SK-N-SH treated with all-trans-retinoic acid at 6 μM for 48 hours (cell line): ENCODE results near the gene GALNT4.

Experiments used
- ATAC-seq: fragments of 200-7000 bp; cut with Tn5 transposase; 3 replicates; pipeline ENCODE4 v1.9.1; 2020; ENCODE audit warnings: mild to moderate bottlenecking, moderate library complexity
- ARNTL ChIP-seq: fragments of 450-650 bp; formaldehyde crosslinking; IDR thresholded peaks from 2 replicates; pipeline ENCODE4 v1.5.0; 2020; ENCODE audit warnings: low read depth, mild to moderate bottlenecking, moderate library complexity, borderline replicate concordance
- BACH2 ChIP-seq: fragments of 250-450 bp; sonication (Bioruptor Pico); IDR thresholded peaks from 2 replicates; pipeline ENCODE4 v1.9.0; 2021; ENCODE audit warnings: mild to moderate bottlenecking, borderline replicate concordance
- CREB5 ChIP-seq: fragments of 250-450 bp; sonication (Bioruptor Pico); IDR thresholded peaks from 2 replicates; pipeline ENCODE4 v1.5.1; 2020; ENCODE audit warnings: low read depth, mild to moderate bottlenecking, moderate library complexity
- CSDC2 ChIP-seq: fragments of 250-450 bp; sonication (Bioruptor Pico); IDR thresholded peaks from 2 replicates; pipeline ENCODE4 v1.5.0; 2020; ENCODE audit warnings: mild to moderate bottlenecking, moderate library complexity
- ESRRG ChIP-seq: fragments of 250-450 bp; sonication (Bioruptor Pico); IDR thresholded peaks from 2 replicates; pipeline ENCODE4 v1.6.1; 2021; ENCODE audit warnings: mild to moderate bottlenecking
- GLIS3 ChIP-seq: fragments of 250-450 bp; sonication (Bioruptor Pico); IDR thresholded peaks from 2 replicates; pipeline ENCODE4 v1.5.0; 2020; ENCODE audit warnings: mild to moderate bottlenecking, moderate library complexity
- ISL1 ChIP-seq: fragments of 250-450 bp; sonication (Bioruptor Pico); IDR thresholded peaks from 2 replicates; pipeline ENCODE4 v2.1.2; 2022; ENCODE audit warnings: mild to moderate bottlenecking, moderate library complexity
- OSR1 ChIP-seq: fragments of 250-450 bp; sonication (Bioruptor Pico); IDR thresholded peaks from 2 replicates; pipeline ENCODE4 v1.8.0; 2022; ENCODE audit warnings: moderate library complexity, mild to moderate bottlenecking, inconsistent platforms
- PATZ1 ChIP-seq: fragments of 250-450 bp; sonication (Bioruptor Pico); IDR thresholded peaks from 2 replicates; pipeline ENCODE4 v1.8.0; 2020; ENCODE audit warnings: mild to moderate bottlenecking, moderate library complexity, borderline replicate concordance
- PPARA ChIP-seq: fragments of 250-450 bp; sonication (Bioruptor Pico); IDR thresholded peaks from 2 replicates; pipeline ENCODE4 v1.5.0; 2020; ENCODE audit warnings: mild to moderate bottlenecking, borderline replicate concordance
- RARB ChIP-seq: fragments of 250-450 bp; sonication (Bioruptor Pico); IDR thresholded peaks from 2 replicates; pipeline ENCODE4 v1.8.0; 2021; ENCODE audit warnings: mild to moderate bottlenecking, moderate library complexity
- TCF4 ChIP-seq: fragments of 250-450 bp; sonication (Bioruptor Pico); IDR thresholded peaks from 2 replicates; pipeline ENCODE4 v1.8.0; 2021; ENCODE audit warnings: mild to moderate bottlenecking, moderate library complexity, borderline replicate concordance
- TOX ChIP-seq: fragments of 250-450 bp; sonication (Bioruptor Pico); IDR thresholded peaks from 2 replicates; pipeline ENCODE4 v1.8.0; 2021; ENCODE audit warnings: mild to moderate bottlenecking, moderate library complexity, borderline replicate concordance
- ZC3H10 ChIP-seq: fragments of 250-450 bp; sonication (Bioruptor Pico); IDR thresholded peaks from 2 replicates; pipeline ENCODE4 v1.5.1; 2021; ENCODE audit warnings: mild to moderate bottlenecking, moderate library complexity
- ZFP3 ChIP-seq: fragments of 250-450 bp; sonication (Bioruptor Pico); IDR thresholded peaks from 2 replicates; pipeline ENCODE4 v1.5.0; 2020; ENCODE audit warnings: mild to moderate bottlenecking, moderate library complexity
- ZFP30 ChIP-seq: fragments of 450-650 bp; formaldehyde crosslinking; IDR thresholded peaks from 2 replicates; pipeline ENCODE4 v1.5.0; 2022; ENCODE audit warnings: mild to moderate bottlenecking, moderate library complexity
- ZNF70 ChIP-seq: fragments of 450-650 bp; formaldehyde crosslinking; IDR thresholded peaks from 2 replicates; pipeline ENCODE4 v1.5.0; 2020; ENCODE audit warnings: mild to moderate bottlenecking, moderate library complexity
- TF ChIP-seq, protein P1 (sequence below): fragments of 250-450 bp; sonication (Bioruptor Pico); IDR thresholded peaks from 2 replicates; pipeline ENCODE4 v1.8.0; 2021; ENCODE audit warnings: low read depth, mild to moderate bottlenecking, moderate library complexity, borderline replicate concordance
- TF ChIP-seq, protein P2 (sequence below): fragments of 250-450 bp; sonication (Bioruptor Pico); IDR thresholded peaks from 2 replicates; pipeline ENCODE4 v1.5.1; 2021; ENCODE audit warnings: mild to moderate bottlenecking, moderate library complexity

The GALNT4 gene

GRCh38 chr12:89506050-89506449 is 18.5 kb downstream of the GALNT4 start:
- no peak for ATAC-seq
- TF ChIP-seq GLIS3 (CRISPR knock-in tag) (no peak), ESRRG (CRISPR knock-in tag) (no peak), RARB (no peak), PATZ1 (CRISPR knock-in tag) (no peak), ZFP3 (no peak), BACH2 (CRISPR knock-in tag) (no peak), ZFP30 (CRISPR knock-in tag) (no peak), ARNTL (no peak), CSDC2 (CRISPR knock-in tag) (no peak), PPARA (no peak)
- TF ChIP-seq, protein P1, sequence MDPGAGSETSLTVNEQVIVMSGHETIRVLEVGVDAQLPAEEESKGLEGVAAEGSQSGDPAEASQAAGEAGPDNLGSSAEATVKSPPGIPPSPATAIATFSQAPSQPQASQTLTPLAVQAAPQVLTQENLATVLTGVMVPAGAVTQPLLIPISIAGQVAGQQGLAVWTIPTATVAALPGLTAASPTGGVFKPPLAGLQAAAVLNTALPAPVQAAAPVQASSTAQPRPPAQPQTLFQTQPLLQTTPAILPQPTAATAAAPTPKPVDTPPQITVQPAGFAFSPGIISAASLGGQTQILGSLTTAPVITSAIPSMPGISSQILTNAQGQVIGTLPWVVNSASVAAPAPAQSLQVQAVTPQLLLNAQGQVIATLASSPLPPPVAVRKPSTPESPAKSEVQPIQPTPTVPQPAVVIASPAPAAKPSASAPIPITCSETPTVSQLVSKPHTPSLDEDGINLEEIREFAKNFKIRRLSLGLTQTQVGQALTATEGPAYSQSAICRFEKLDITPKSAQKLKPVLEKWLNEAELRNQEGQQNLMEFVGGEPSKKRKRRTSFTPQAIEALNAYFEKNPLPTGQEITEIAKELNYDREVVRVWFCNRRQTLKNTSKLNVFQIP (CRISPR knock-in tag), result no peak
- TF ChIP-seq, protein P2, sequence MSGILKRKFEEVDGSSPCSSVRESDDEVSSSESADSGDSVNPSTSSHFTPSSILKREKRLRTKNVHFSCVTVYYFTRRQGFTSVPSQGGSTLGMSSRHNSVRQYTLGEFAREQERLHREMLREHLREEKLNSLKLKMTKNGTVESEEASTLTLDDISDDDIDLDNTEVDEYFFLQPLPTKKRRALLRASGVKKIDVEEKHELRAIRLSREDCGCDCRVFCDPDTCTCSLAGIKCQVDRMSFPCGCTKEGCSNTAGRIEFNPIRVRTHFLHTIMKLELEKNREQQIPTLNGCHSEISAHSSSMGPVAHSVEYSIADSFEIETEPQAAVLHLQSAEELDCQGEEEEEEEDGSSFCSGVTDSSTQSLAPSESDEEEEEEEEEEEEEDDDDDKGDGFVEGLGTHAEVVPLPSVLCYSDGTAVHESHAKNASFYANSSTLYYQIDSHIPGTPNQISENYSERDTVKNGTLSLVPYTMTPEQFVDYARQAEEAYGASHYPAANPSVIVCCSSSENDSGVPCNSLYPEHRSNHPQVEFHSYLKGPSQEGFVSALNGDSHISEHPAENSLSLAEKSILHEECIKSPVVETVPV (CRISPR knock-in tag), result no peak

GRCh38 chr12:89504560-89505346 is 19.8 kb downstream of the GALNT4 start:
- no peak for TF ChIP-seq OSR1 (CRISPR knock-in tag)
- TF ChIP-seq ZFP30 (CRISPR knock-in tag), result no peak
- TF ChIP-seq ARNTL, result no peak
- no peak for TF ChIP-seq ISL1
- TF ChIP-seq ZC3H10 (CRISPR knock-in tag), result no peak
- no peak for TF ChIP-seq ZNF70 (CRISPR knock-in tag)
- no peak for TF ChIP-seq TOX
- TF ChIP-seq TCF4 (CRISPR knock-in tag), result no peak
- TF ChIP-seq PATZ1 (CRISPR knock-in tag), result no peak
- no peak for TF ChIP-seq ZFP3
- TF ChIP-seq BACH2 (CRISPR knock-in tag), result no peak
- no peak for TF ChIP-seq CSDC2 (CRISPR knock-in tag)
- TF ChIP-seq RARB, result no peak
- no peak for ATAC-seq

DNA sequence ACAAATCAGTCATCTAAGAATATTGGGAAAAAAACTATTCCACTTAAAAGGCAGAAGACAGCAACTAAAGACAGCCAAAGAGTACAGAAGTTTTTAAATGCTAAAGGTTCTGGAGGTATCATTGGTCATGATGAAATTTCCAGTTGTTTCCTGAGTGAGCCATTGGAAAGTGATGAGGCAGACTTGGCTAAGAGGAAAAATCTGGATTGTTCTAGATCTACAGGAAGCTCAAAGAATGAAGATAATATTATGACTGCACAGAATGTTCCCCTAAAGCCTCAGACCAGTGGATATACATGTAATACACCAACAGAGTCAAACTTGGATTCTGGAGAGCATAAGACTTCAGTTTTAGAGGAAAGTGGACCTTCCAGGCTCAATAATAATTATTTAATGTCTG is 22.8 kb downstream of the GALNT4 start:
- ATAC-seq, result no peak
- TF ChIP-seq ARNTL, result no peak
- TF ChIP-seq ZFP3, result no peak

GRCh38 chr12:89499857-89500256 is 24.7 kb downstream of the GALNT4 start:
- ATAC-seq, result no peak
- TF ChIP-seq PATZ1 (CRISPR knock-in tag) (no peak), ISL1 (no peak), RARB (no peak), ZC3H10 (CRISPR knock-in tag) (no peak), ZFP3 (no peak), ESRRG (CRISPR knock-in tag) (no peak), CREB5 (CRISPR knock-in tag) (no peak), TCF4 (CRISPR knock-in tag) (no peak), ZNF70 (CRISPR knock-in tag) (no peak), ZFP30 (CRISPR knock-in tag) (no peak), CSDC2 (CRISPR knock-in tag) (no peak), TOX (no peak), PPARA (no peak), ARNTL (no peak), GLIS3 (CRISPR knock-in tag) (no peak)
- TF ChIP-seq, protein P2 (CRISPR knock-in tag), result no peak
- TF ChIP-seq, protein P1 (CRISPR knock-in tag), result no peak
